IPS-15b (cell line): ENCODE results near the gene MPZL1.

Experiments
- H3K27me3 ChIP-seq: one replicate; pipeline ENCODE4 v1.6.1; 2013; ENCODE audit warnings: low read length; ENCODE audit not compliant: control insufficient read depth, insufficient read depth
- H3K36me3 ChIP-seq: one replicate; pipeline ENCODE4 v1.6.1; 2013; ENCODE audit warnings: low read length; ENCODE audit not compliant: control insufficient read depth, insufficient read depth
- H3K4me1 ChIP-seq: one replicate; pipeline ENCODE4 v1.6.1; 2013; ENCODE audit warnings: mild to moderate bottlenecking, low read length; ENCODE audit not compliant: control insufficient read depth, insufficient read depth
- H3K4me3 ChIP-seq: one replicate; pipeline ENCODE4 v1.5.1; 2013; ENCODE audit warnings: low read depth, low read length
- H3K9ac ChIP-seq: one replicate; pipeline ENCODE4 v1.6.1; 2013; ENCODE audit warnings: low read depth, mild to moderate bottlenecking, low read length
- H3K9me3 ChIP-seq: one replicate; pipeline ENCODE4 v1.6.1; 2013; ENCODE audit warnings: mild to moderate bottlenecking, low read length; ENCODE audit not compliant: control insufficient read depth, insufficient read depth

Gene MPZL1

DNA sequence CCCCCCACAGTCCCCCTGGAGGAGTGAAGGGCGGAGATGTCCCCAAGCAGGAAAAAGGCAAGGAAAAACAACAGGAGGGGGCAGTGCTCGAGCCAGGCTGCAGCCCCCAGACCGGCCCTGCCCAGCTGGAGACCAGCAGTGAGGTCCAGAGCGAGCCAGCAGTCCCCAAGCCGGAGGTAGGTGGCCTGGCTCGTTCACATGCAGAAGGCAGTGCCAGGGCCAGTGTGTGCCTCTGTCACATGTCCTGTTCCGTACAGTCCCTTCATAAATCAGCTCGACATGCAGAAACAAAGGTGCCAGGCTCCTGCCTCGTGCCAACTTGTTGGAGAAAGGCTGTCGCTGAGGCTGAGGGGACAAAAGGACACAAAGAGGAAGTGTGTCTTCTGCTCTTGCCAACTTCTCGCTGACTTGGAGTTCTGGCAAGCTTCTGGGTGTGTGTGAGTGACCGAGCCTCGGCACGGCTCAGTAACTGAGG lies 24.1 kb upstream of the MPZL1 start:
- Histone ChIP-seq H3K4me1 (no peaks in the 10 kb centered on the region), H3K9me3 (no peaks in the 10 kb centered on the region), H3K9ac (no peak overlapping the region), H3K27me3 (no peaks in the 10 kb centered on the region), H3K4me3 (no peak overlapping the region), H3K36me3 (no peaks in the 10 kb centered on the region)

- Histone ChIP-seq H3K4me1 (no peaks in the 10 kb centered on the region), H3K36me3 (no peaks in the 10 kb centered on the region), H3K9me3 (no peaks in the 10 kb centered on the region), H3K4me3 (no peak overlapping the region), H3K9ac (no peak overlapping the region), H3K27me3 (no peaks in the 10 kb centered on the region)
These were observed 23.5 kb upstream of the MPZL1 start for GRCh38 chr1:167698313-167698712.

GRCh38 chr1:167701510-167701909 lies 20.3 kb upstream of the MPZL1 start:
- no peak overlapping the region for H3K9ac ChIP-seq

GRCh38 chr1:167703557-167703956 lies 18.2 kb upstream of the MPZL1 start:
- Histone ChIP-seq H3K4me1 (peaks cover 16% of the 10 kb centered on the region), H3K9me3 (no peaks in the 10 kb centered on the region), H3K27me3 (no peaks in the 10 kb centered on the region), H3K36me3 (no peaks in the 10 kb centered on the region), H3K9ac (no peak overlapping the region), H3K4me3 (no peak overlapping the region)

More at GRCh38 chr1:167701510-167701909, 20.3 kb upstream of the MPZL1 start:
- H3K4me1 ChIP-seq: peaks cover 12% of the 10 kb centered on the region
- no peak overlapping the region for H3K4me3 ChIP-seq
- no peaks in the 10 kb centered on the region for H3K36me3 ChIP-seq
- H3K9me3 ChIP-seq: no peaks in the 10 kb centered on the region
- H3K27me3 ChIP-seq: no peaks in the 10 kb centered on the region

- H3K9me3 ChIP-seq: no peaks in the 10 kb centered on the region
- no peak overlapping the region for H3K9ac ChIP-seq
- no peak overlapping the region for H3K4me3 ChIP-seq
- peaks cover 16% of the 10 kb centered on the region for H3K4me1 ChIP-seq
- H3K27me3 ChIP-seq: no peaks in the 10 kb centered on the region
- no peaks in the 10 kb centered on the region for H3K36me3 ChIP-seq
These were observed 17.1 kb upstream of the MPZL1 start for GRCh38 chr1:167704715-167705114.

DNA sequence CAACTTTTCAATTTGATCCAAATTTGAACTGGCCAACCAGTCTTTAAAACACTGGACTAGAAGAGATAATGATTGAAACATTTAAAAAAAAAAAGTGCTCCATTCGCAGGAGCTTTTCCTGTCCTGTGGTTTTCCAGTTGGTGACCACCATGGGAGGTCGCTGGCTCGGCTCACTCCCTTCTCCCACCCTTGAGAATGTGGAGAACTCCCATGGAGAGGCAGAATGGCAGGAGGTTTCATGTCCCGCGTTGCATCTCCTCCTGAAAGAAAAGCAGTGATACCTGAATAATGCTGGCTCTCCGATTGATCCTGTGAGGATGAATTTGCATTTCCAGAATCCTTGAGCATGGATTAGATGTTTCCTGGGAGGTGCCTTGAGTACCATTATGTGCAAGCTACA lies 16.5 kb upstream of the MPZL1 start:
- Histone ChIP-seq H3K9ac (no peak overlapping the region), H3K4me1 (peaks cover 16% of the 10 kb centered on the region), H3K9me3 (no peaks in the 10 kb centered on the region), H3K27me3 (no peaks in the 10 kb centered on the region), H3K36me3 (no peaks in the 10 kb centered on the region), H3K4me3 (no peak overlapping the region)

- H3K9ac ChIP-seq: no peak overlapping the region
- H3K9me3 ChIP-seq: no peaks in the 10 kb centered on the region
- H3K4me1 ChIP-seq: peaks cover 16% of the 10 kb centered on the region
- H3K4me3 ChIP-seq: no peak overlapping the region
- H3K27me3 ChIP-seq: peaks cover 3% of the 10 kb centered on the region
- H3K36me3 ChIP-seq: no peaks in the 10 kb centered on the region
These were observed 15.4 kb upstream of the MPZL1 start for GRCh38 chr1:167706363-167706762.

GRCh38 chr1:167706931-167707877 lies 14.6 kb upstream of the MPZL1 start:
- no peak overlapping the region for H3K9ac ChIP-seq
- peaks cover 7% of the 10 kb centered on the region for H3K27me3 ChIP-seq
- H3K36me3 ChIP-seq: no peaks in the 10 kb centered on the region
- no peaks in the 10 kb centered on the region for H3K9me3 ChIP-seq
- H3K4me1 ChIP-seq: peaks cover 16% of the 10 kb centered on the region
- H3K4me3 ChIP-seq: no peak overlapping the region

DNA sequence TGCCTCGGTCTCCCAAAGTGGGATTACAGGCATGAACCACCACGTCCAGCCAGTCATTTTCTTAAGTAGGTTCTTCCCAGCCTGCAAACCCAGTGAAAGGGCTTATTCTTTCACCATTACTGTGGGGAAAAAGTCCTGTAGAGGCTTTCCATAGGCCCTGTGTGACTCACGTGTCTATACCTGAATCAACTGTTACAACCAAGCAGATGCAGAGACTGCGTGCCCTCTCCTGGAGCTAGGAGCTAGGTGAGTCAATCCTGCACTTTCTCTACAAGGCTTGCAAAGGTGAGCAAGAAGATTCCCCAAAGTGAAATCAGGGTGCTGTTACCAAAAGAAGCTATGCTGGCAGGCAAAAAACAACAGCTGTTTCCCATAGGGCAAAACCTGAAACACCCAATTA lies 13.8 kb upstream of the MPZL1 start:
- H3K36me3 ChIP-seq: no peaks in the 10 kb centered on the region
- H3K4me3 ChIP-seq: no peak overlapping the region
- no peak overlapping the region for H3K9ac ChIP-seq
- H3K27me3 ChIP-seq: peaks cover 14% of the 10 kb centered on the region
- H3K9me3 ChIP-seq: no peaks in the 10 kb centered on the region
- peaks cover 16% of the 10 kb centered on the region for H3K4me1 ChIP-seq

GRCh38 chr1:167708940-167709389 lies 12.8 kb upstream of the MPZL1 start:
- Histone ChIP-seq H3K4me3 (no peak overlapping the region), H3K4me1 (peaks cover 16% of the 10 kb centered on the region), H3K9me3 (no peaks in the 10 kb centered on the region), H3K27me3 (peaks cover 25% of the 10 kb centered on the region), H3K9ac (no peak overlapping the region), H3K36me3 (no peaks in the 10 kb centered on the region)

DNA sequence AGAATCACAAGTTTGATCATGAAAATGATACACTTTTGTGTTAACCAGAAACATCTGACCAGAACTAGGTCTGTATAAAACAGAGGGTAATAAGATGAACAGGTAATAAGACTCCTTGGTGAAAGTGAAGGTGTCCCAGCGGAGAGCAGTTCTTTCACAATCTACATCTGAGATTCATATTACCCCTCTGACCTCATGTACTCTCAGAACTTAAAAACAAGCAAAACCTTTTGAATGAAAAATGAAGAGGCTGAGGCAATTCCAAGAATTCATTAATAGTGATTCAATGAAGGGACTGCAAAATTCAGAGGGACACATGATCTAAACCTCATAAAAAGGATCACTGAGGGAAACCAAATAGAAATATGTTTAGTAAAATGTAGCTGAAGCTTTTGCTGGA lies 10.9 kb upstream of the MPZL1 start:
- Histone ChIP-seq H3K27me3 (peaks cover 26% of the 10 kb centered on the region), H3K36me3 (no peaks in the 10 kb centered on the region), H3K4me1 (peaks cover 10% of the 10 kb centered on the region), H3K4me3 (no peak overlapping the region), H3K9ac (no peak overlapping the region), H3K9me3 (no peaks in the 10 kb centered on the region)

GRCh38 chr1:167711797-167712196 lies 10.0 kb upstream of the MPZL1 start:
- Histone ChIP-seq H3K9ac (no peak overlapping the region), H3K27me3 (peaks cover 26% of the 10 kb centered on the region), H3K9me3 (no peaks in the 10 kb centered on the region), H3K4me1 (peaks cover under 1% of the 10 kb centered on the region), H3K36me3 (no peaks in the 10 kb centered on the region), H3K4me3 (no peak overlapping the region)
